ENCODE measurements around the gene CAMK2D.

DNA sequence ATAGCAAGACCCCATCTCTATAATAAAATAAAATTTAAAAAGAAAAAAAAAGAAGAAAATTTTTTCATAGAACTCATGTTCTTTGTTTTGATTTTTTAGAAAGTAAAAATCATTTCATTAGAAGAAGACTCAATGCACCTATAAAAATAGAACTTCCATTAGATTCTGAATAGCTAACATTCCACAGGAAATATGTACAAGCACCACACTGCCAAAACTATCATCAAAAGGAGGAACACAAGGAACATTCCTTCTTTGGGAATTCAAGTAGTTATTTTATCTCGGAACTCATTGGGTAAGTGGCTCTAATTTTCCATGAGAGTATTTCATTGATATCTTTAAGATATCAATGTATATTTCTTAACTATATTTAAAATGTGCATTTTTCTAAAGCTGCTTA lies 157.6 kb downstream of the CAMK2D start:
- TF ChIP-seq CTCF (conservative IDR thresholded peaks at IDR 0.05) (no peak), ZFX (IDR thresholded peaks at IDR 0.05) (no peak)

Measured in C4-2B (cell line).